DMS53 (cell line): ENCODE results near the gene PLAGL2.

Source experiments
- DNase-seq: peaks from one replicate; lab custom pipeline; 2025; lab: John Stamatoyannopoulos, UW

Gene PLAGL2

GRCh38 chr20:32149566-32150170, 57.9 kb downstream of the PLAGL2 start:
- no peak for DNase-seq

- peak; percentile 97 for DNase-seq
Observed at GRCh38 chr20:32144898-32145662, 62.5 kb downstream of the PLAGL2 start.

- no peak for DNase-seq
Observed at GRCh38 chr20:32142991-32143390, 64.6 kb downstream of the PLAGL2 start.
